Measurements from ENCODE around the gene FAM151B. TPM values are rescaled to one million over a fixed set of nuclear protein-coding genes. Genes with fewer than 3 reads are reported as not detected.

FAM151B gene
- total RNA-seq, 2 experiments from 2014 or later = not detected

GRCh38 chr5:80481019-80481893 lies 6.6 kb upstream of the FAM151B start:
- no TSS peak for BruUV-seq (replicated peaks)
- H3K9me3 ChIP-seq (ENCODE audit: low read length) = peaks cover 10% of the 10 kb centered on the region; the same call in 1 of the 2 replicates
- POLR2A ChIA-PET = interaction anchor here (0.6 kb wide), 1 partner anchor 385 kb away, joined by 3 read pairs; no protein-coding TSS in a partner anchor

DNA sequence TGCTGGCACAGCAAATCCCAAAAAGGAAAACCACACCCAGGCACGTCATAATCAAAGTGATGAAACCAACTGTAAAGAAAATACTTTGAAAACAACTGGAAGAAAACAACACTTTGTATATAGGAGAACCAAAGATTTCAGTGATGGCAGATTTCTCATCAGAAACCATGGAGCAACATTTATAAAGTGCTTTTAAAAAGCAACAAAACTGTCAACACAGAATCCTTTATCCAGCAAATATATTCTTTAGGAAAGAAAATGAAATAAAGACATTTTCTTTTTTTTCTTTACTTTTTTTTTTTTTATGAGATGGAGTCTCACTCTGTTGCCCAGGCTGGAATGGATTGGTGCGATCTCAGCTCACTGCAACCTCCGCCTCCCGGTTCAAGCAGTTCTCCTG lies 5.3 kb upstream of the FAM151B start:
- Histone ChIP-seq H3K4me2 (ENCODE audit: low read length) (no peak overlapping the region), H3K9me2 (ENCODE audit: insufficient read depth, low read length) (no peaks in the 10 kb centered on the region), H3K4me3 (ENCODE audit: low read depth, low read length, poor library complexity, severe bottlenecking) (no peak overlapping the region), H3K36me3 (ENCODE audit: insufficient read depth, low read length) (no peaks in the 10 kb centered on the region), H4K20me1 (ENCODE audit: insufficient read depth, low read length) (no peaks in the 10 kb centered on the region), H3K9me3 (ENCODE audit: low read length) (peaks cover 10% of the 10 kb centered on the region; the same call in 1 of the 2 replicates), H3K4me1 (ENCODE audit: insufficient read depth, low read length, poor library complexity, severe bottlenecking) (no peaks in the 10 kb centered on the region), H3K79me2 (ENCODE audit: insufficient read depth, low read depth, low read length) (no peaks in the 10 kb centered on the region), H3K27ac (ENCODE audit: low read depth, low read length, poor library complexity, severe bottlenecking) (no peak overlapping the region), H2AFZ (ENCODE audit: low read length) (no peak overlapping the region)
- ChIA-PET POLR2A (no interaction called here), CTCF (ENCODE audit: unreplicated experiment) (no interaction called here)
- BruUV-seq (replicated peaks) = no TSS peak
- no peak for TF ChIP-seq EZH2phosphoT487 (IDR thresholded peaks at IDR 0.05; ENCODE audit: borderline replicate concordance, low read depth, low read length)
- TF ChIP-seq, protein P1, sequence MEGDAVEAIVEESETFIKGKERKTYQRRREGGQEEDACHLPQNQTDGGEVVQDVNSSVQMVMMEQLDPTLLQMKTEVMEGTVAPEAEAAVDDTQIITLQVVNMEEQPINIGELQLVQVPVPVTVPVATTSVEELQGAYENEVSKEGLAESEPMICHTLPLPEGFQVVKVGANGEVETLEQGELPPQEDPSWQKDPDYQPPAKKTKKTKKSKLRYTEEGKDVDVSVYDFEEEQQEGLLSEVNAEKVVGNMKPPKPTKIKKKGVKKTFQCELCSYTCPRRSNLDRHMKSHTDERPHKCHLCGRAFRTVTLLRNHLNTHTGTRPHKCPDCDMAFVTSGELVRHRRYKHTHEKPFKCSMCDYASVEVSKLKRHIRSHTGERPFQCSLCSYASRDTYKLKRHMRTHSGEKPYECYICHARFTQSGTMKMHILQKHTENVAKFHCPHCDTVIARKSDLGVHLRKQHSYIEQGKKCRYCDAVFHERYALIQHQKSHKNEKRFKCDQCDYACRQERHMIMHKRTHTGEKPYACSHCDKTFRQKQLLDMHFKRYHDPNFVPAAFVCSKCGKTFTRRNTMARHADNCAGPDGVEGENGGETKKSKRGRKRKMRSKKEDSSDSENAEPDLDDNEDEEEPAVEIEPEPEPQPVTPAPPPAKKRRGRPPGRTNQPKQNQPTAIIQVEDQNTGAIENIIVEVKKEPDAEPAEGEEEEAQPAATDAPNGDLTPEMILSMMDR (conservative IDR thresholded peaks at IDR 0.05; ENCODE audit: low read length) = no peak
- DNase-seq (ENCODE audit: low spot score) = no peak
- intact Hi-C loops (cut with micrococcal nuclease; ENCODE audit: unreplicated experiment) = loop anchor here (10.0 kb wide), 1 partner anchor 388 kb away; no protein-coding TSS in a partner anchor

More at GRCh38 chr5:80481019-80481893, 6.6 kb upstream of the FAM151B start:
- CTCF ChIA-PET (ENCODE audit: unreplicated experiment) = no interaction called here
- DNase-seq (ENCODE audit: low spot score) = peak; percentile 66
- Histone ChIP-seq H2AFZ (ENCODE audit: low read length) (no peak overlapping the region), H4K20me1 (ENCODE audit: insufficient read depth, low read length) (no peaks in the 10 kb centered on the region), H3K36me3 (ENCODE audit: insufficient read depth, low read length) (no peaks in the 10 kb centered on the region), H3K4me3 (ENCODE audit: low read depth, low read length, poor library complexity, severe bottlenecking) (no peak overlapping the region), H3K9me2 (ENCODE audit: insufficient read depth, low read length) (no peaks in the 10 kb centered on the region), H3K4me1 (ENCODE audit: insufficient read depth, low read length, poor library complexity, severe bottlenecking) (no peaks in the 10 kb centered on the region), H3K4me2 (ENCODE audit: low read length) (no peak overlapping the region), H3K27ac (ENCODE audit: low read depth, low read length, poor library complexity, severe bottlenecking) (no peak overlapping the region), H3K79me2 (ENCODE audit: insufficient read depth, low read depth, low read length) (no peaks in the 10 kb centered on the region)
- intact Hi-C loops (cut with micrococcal nuclease; ENCODE audit: unreplicated experiment) = loop anchor here (2.0 to 10.0 kb wide), 2 partner anchors 192 to 386 kb away; no protein-coding TSS in a partner anchor
- TF ChIP-seq, protein P1 (conservative IDR thresholded peaks at IDR 0.05; ENCODE audit: low read length) = peak; percentile 97
- no peak for TF ChIP-seq EZH2phosphoT487 (IDR thresholded peaks at IDR 0.05; ENCODE audit: borderline replicate concordance, low read depth, low read length)

All from OCI-LY7 (cell line).